K562 (cell line): ENCODE data around the gene CXCR5. TPM values are rescaled to one million over a fixed set of nuclear protein-coding genes. Genes with fewer than 3 reads are reported as not detected.

Source experiments
- ATAC-seq: fragments of 200-7000 bp; cut with Tn5 transposase; 3 replicates; pipeline ENCODE4 v1.9.1; 2020; ENCODE audit warnings: moderate library complexity
- Bru-seq: library from RNA; stranded (reverse); fragments of 400-500 nt; gene quantifications from one replicate; lab custom pipeline; 2021; lab: Mats Ljungman, UMichigan
- BruChase-seq, 2 experiments: library from RNA; stranded (reverse); fragments of 400-500 nt; gene quantifications; one replicate each; lab custom pipeline; 2021; lab: Mats Ljungman, UMichigan
- BruUV-seq: library from RNA; stranded (reverse); fragments of 400-500 nt; replicated peaks from 2 replicates; lab custom pipeline; 2021; lab: Mats Ljungman, UMichigan
- CTCF ChIA-PET: fragments of 300-600 bp; formaldehyde crosslinking; extraction: SDS; loops from one replicate; lab custom pipeline; 2021; ENCODE audit warnings: low intra/inter-chr PET ratio; lab: Yijun Ruan, JAX
- POLR2A ChIA-PET: fragments of 300-600, 350-650 bp; sonication (Branson Sonifier 250); formaldehyde crosslinking; extraction: SDS; loops from one replicate; lab custom pipeline; 2021; ENCODE audit warnings: antibody characterized with exemption, inconsistent platforms; lab: Yijun Ruan, JAX
- DNase-seq, 4 experiments: peaks; one replicate each; pipeline versions ENCODE4 v3.0.0 to v3.0.0-alpha.2; 2011 to 2018; ENCODE audit warnings: low spot score in 3 of 4, mixed read lengths in 3 of 4; ENCODE audit errors: extremely low read depth in 1 of 4
- FAIRE-seq: peaks from 2 replicates; lab custom pipeline; 2011; peaks lifted over from hg19 to GRCh38; lab: Jason Lieb, UNC
- H2AFZ ChIP-seq: 2 replicates; pipeline ENCODE4 v1.6.0; 2011; ENCODE audit warnings: low read depth, low read length, control low read depth, inconsistent platforms
- H3K27ac ChIP-seq: fragments of 200-600 bp; 3 replicates; pipeline ENCODE4 v1.8.0; 2011; ENCODE audit warnings: low read depth, mild to moderate bottlenecking, control low read depth, inconsistent platforms, low read length, moderate library complexity, mixed read lengths; ENCODE audit errors: extremely low read depth
- H3K27me3 ChIP-seq, 2 experiments: fragments of 300-600 bp in 1 of 2; 2 replicates in 1 of 2; 3 replicates in 1 of 2; pipeline versions ENCODE4 v1.6.0 to v1.8.0; 2011; ENCODE audit warnings: inconsistent platforms in 2 of 2, low read length in 2 of 2, mild to moderate bottlenecking in 1 of 2, mixed read lengths in 1 of 2, moderate library complexity in 1 of 2; ENCODE audit not compliant: control insufficient read depth in 2 of 2, insufficient read depth in 2 of 2
- H3K36me3 ChIP-seq: fragments of 300-600 bp; 3 replicates; pipeline ENCODE4 v1.8.0; 2011; ENCODE audit warnings: mild to moderate bottlenecking, low read length, inconsistent platforms; ENCODE audit not compliant: control insufficient read depth, insufficient read depth
- H3K4me1 ChIP-seq, 2 experiments: fragments of 200-600 bp in 1 of 2; replicated peaks in 1 of 2; 2 replicates in 1 of 2; 3 replicates in 1 of 2; pipeline versions ENCODE4 v1.5.1 to v1.8.0; 2011; ENCODE audit warnings: inconsistent platforms in 2 of 2, low read length in 2 of 2, mild to moderate bottlenecking in 1 of 2, mixed read lengths in 1 of 2, moderate library complexity in 1 of 2; ENCODE audit not compliant: control insufficient read depth in 2 of 2, insufficient read depth in 2 of 2
- H3K4me2 ChIP-seq: 2 replicates; pipeline ENCODE4 v1.6.1; 2011; ENCODE audit warnings: low read length, control low read depth, inconsistent platforms, mixed read lengths; ENCODE audit not compliant: insufficient read depth
- H3K4me3 ChIP-seq: fragments of 200-600 bp; sonication (generic), shearing (Covaris generic); 2 replicates; pipeline ENCODE4 v1.5.1; 2016; ENCODE audit warnings: control low read depth, inconsistent platforms
- H3K79me2 ChIP-seq: fragments of 200-600 bp; 3 replicates; pipeline ENCODE4 v1.8.0; 2011; ENCODE audit warnings: low read length, inconsistent platforms; ENCODE audit not compliant: control insufficient read depth, insufficient read depth
- H3K9ac ChIP-seq, 2 experiments: 2 replicates each; pipeline versions ENCODE4 v1.6.0 to v1.6.1; 2011; ENCODE audit warnings: low read depth in 2 of 2, low read length in 2 of 2, control low read depth in 1 of 2, inconsistent platforms in 1 of 2, mild to moderate bottlenecking in 1 of 2, mixed read lengths in 1 of 2; ENCODE audit not compliant: insufficient read depth in 1 of 2
- H3K9me1 ChIP-seq: one replicate; pipeline ENCODE4 v1.6.0; 2011; ENCODE audit warnings: inconsistent platforms, mild to moderate bottlenecking, low read length, moderate library complexity; ENCODE audit not compliant: control insufficient read depth, insufficient read depth
- H3K9me3 ChIP-seq: replicated peaks from 2 replicates; pipeline ENCODE4 v1.5.1; 2011; ENCODE audit warnings: low read depth, low read length, inconsistent platforms; ENCODE audit not compliant: control insufficient read depth, insufficient read depth
- H4K20me1 ChIP-seq: replicated peaks from 2 replicates; pipeline ENCODE4 v1.6.1; 2011; ENCODE audit warnings: low read length, inconsistent platforms, mixed read lengths; ENCODE audit not compliant: control insufficient read depth, insufficient read depth
- CREB5 ChIP-seq: fragments of 250-450 bp; sonication (Bioruptor Pico); IDR thresholded peaks from 2 replicates; pipeline ENCODE4 v1.5.0; 2020; ENCODE audit warnings: mild to moderate bottlenecking
- ESRRB ChIP-seq: fragments of 250-450 bp; sonication (Bioruptor Pico); IDR thresholded peaks from 2 replicates; pipeline ENCODE4 v1.5.0; 2020; ENCODE audit warnings: mild to moderate bottlenecking, moderate library complexity, borderline replicate concordance
- FOSL1 ChIP-seq: fragments of 200-800 bp; sonication (Bioruptor generic); conservative IDR thresholded peaks from 2 replicates; pipeline ENCODE4 v1.6.1; 2016; ENCODE audit warnings: missing genetic modification characterization, missing compliant biosample characterization
- JUN ChIP-seq, 2 experiments: sonication (generic) in 1 of 2; formaldehyde crosslinking in 1 of 2; IDR thresholded peaks; 2 replicates each; pipeline versions ENCODE4 v1.6.1 to v1.8.0; 2012 to 2022; ENCODE audit warnings: borderline replicate concordance in 2 of 2, mild to moderate bottlenecking in 2 of 2, improper control_type of control experiment in 1 of 2, low read depth in 1 of 2, low read length in 1 of 2, missing genetic modification reagents in 1 of 2
- MCM7 ChIP-seq, 2 experiments: fragments of 450-650 bp; IDR thresholded peaks; 2 replicates each; pipeline ENCODE4 v1.6.1; 2016 to 2018
- MECOM ChIP-seq: fragments of 250-450 bp; sonication (Bioruptor Pico); IDR thresholded peaks from 2 replicates; pipeline ENCODE4 v1.8.0; 2022; ENCODE audit warnings: inconsistent platforms
- MXD1 ChIP-seq: fragments of 250-450 bp; sonication (Bioruptor Pico); IDR thresholded peaks from 2 replicates; pipeline ENCODE4 v1.8.0; 2021; ENCODE audit warnings: borderline replicate concordance, mild to moderate bottlenecking, moderate library complexity; ENCODE audit not compliant: poor library complexity, severe bottlenecking
- PRPF4 ChIP-seq: fragments of 200-400 bp; formaldehyde crosslinking; IDR thresholded peaks from one replicate; pipeline ENCODE4 v1.6.1; 2017; ENCODE audit warnings: low read length, low read depth, mild to moderate bottlenecking; ENCODE audit not compliant: insufficient read depth, poor library complexity, severe bottlenecking
- ZBTB33 ChIP-seq: sonication (generic); formaldehyde crosslinking; IDR thresholded peaks from 2 replicates; pipeline ENCODE4 v1.8.1; 2023; ENCODE audit warnings: mild to moderate bottlenecking, missing genetic modification reagents
- ZNF445 ChIP-seq: fragments of 250-450 bp; sonication (Bioruptor Pico); IDR thresholded peaks from 2 replicates; pipeline ENCODE4 v1.4.0; 2020; ENCODE audit warnings: low read depth, mild to moderate bottlenecking, moderate library complexity
- ZNF551 ChIP-seq: fragments of 250-450 bp; sonication (Bioruptor Pico); IDR thresholded peaks from 2 replicates; pipeline ENCODE4 v1.5.0; 2021; ENCODE audit warnings: mild to moderate bottlenecking, moderate library complexity
- ZNF77 ChIP-seq: fragments of 250-450 bp; sonication (Bioruptor Pico); IDR thresholded peaks from 2 replicates; pipeline ENCODE4 v1.5.0; 2020
- ZNF79 ChIP-seq: fragments of 250-450 bp; sonication (Bioruptor Pico); IDR thresholded peaks from 2 replicates; pipeline ENCODE4 v1.4.0; 2020; ENCODE audit warnings: low read depth, mild to moderate bottlenecking, moderate library complexity
- WGBS: fragments of 100-300 bp; shearing (Covaris generic); methylation state at CpG from one replicate; pipeline ENCODE4 v1.1.6; 2016; ENCODE audit warnings: low coverage, mixed read lengths; ENCODE audit not compliant: insufficient coverage; ENCODE audit errors: missing lambda C conversion rate; 5-methylcytosine and 5-hydroxymethylcytosine counted together
- in situ Hi-C: fragments of 300-500 bp; cut with MboI; formaldehyde crosslinking; loops from 4 replicates; pipeline ENCODE4 v1.15.0; 2018; ENCODE audit warnings: inconsistent platforms, mixed read lengths
- intact Hi-C: fragments of 100-400 bp; cut with micrococcal nuclease; formaldehyde crosslinking; loops from 2 replicates; pipeline ENCODE4 v1.14.2; 2022
- long read RNA-seq, 3 experiments: library from polyadenylated mRNA in 2 of 3; library from RNA in 1 of 3; unstranded in 2 of 3; stranded (forward) in 1 of 3; transcript quantifications; one replicate each; pipeline ENCODE4 v2.0.0, GENCODE V29; 2019 to 2022
- polyA minus RNA-seq, 3 experiments: library from RNA; depleted of rRNA, polyadenylated mRNA; stranded (reverse); fragments of >200 nt; gene quantifications; 2 replicates each; pipeline ENCODE4 v1.2.3, GENCODE V29; 2011
- polyA plus RNA-seq, 8 experiments: library from polyadenylated mRNA; depleted of rRNA in 4 of 8; stranded (reverse) in 5 of 8; unstranded in 3 of 8; fragments of >200 nt; fragmentation: Nextera tagmentation in 2 of 8; fragmentation: Illumina TruSeq in 1 of 8; extraction: Ambion mirVana in 2 of 8; extraction: Trizol in 1 of 8; gene quantifications; 2 replicates each; pipeline versions ENCODE4 v1.2.1 to v1.2.3, GENCODE V29; 2011 to 2014; ENCODE audit warnings: inconsistent platforms in 1 of 8, missing spikeins in 1 of 8
- total RNA-seq, 7 experiments: library from RNA; depleted of rRNA in 6 of 7; stranded (reverse); fragments of >200 nt in 6 of 7; fragmentation: Illumina TruSeq in 2 of 7; extraction: Trizol in 2 of 7; gene quantifications; 2 replicates each; pipeline versions ENCODE4 v1.2.1 to v1.2.3, GENCODE V29; 2011 to 2021; ENCODE audit warnings: low replicate concordance in 1 of 7

Gene CXCR5
- not detected in 2 replicates for total RNA-seq (2011; cell fraction: chromatin; rRNA removed; ENCODE audit: low replicate concordance)
- total RNA-seq (2011; cell fraction: nucleolus; rRNA removed): not detected in 2 replicates
- total RNA-seq (2011; cell fraction: nucleoplasm; rRNA removed): not detected in 2 replicates
- not detected in 2 replicates for total RNA-seq (2014; rRNA removed)
- total RNA-seq (2014; rRNA removed; fragmentation: Illumina TruSeq; extraction: Trizol): not detected in 2 replicates
- total RNA-seq (2015; rRNA removed; fragmentation: Illumina TruSeq; extraction: Trizol): not detected in 2 replicates
- total RNA-seq (2021): 0.04 TPM in 1 of 2 replicates, not detected in the other
- polyA plus RNA-seq (2011; rRNA removed): not detected in 2 replicates
- 0.03 TPM in 1 of 2 replicates, not detected in the other for polyA plus RNA-seq (2011; cell fraction: cytosol; rRNA removed)
- not detected in 2 replicates for polyA plus RNA-seq (2011; cell fraction: nucleus; rRNA removed)
- not detected in 2 replicates for polyA plus RNA-seq (2012)
- not detected in 2 replicates for polyA plus RNA-seq (2014; fragmentation: Illumina TruSeq; extraction: Trizol)
- under 1 TPM; 0.03 to 0.06 TPM for polyA plus RNA-seq (2014; fragmentation: Nextera tagmentation; extraction: Ambion mirVana)
- polyA plus RNA-seq (2014; rRNA removed): not detected in 2 replicates
- polyA minus RNA-seq (2011; rRNA and poly(A)+ RNA removed): not detected in 2 replicates
- not detected in 2 replicates for polyA minus RNA-seq (2011; cell fraction: cytosol; rRNA and poly(A)+ RNA removed)
- polyA minus RNA-seq (2011; cell fraction: nucleus; rRNA and poly(A)+ RNA removed): not detected in 2 replicates
- Bru-seq, nascent RNA: percentile 16 among the genes with signal in this experiment
- not detected for BruChase-seq, experiment 1, labeled RNA remaining after a 2-hour chase
- not detected for BruChase-seq, experiment 2, labeled RNA remaining after a 6-hour chase
- long read RNA-seq, experiment 1, partial matches to known transcripts: 0 of 1 reads
- long read RNA-seq, experiment 1, other reads (novel, unspliced or antisense): 1 of 1 reads
- long read RNA-seq, experiment 2: 0 reads
- long read RNA-seq, experiment 3: 0 reads

GRCh38 chr11:118883368-118884071 lies at the start of gene CXCR5:
Gene CXCR5 (plus strand): TSS chr11:118883892. CDS start chr11:118883942, 50 bp downstream.
- no peaks in the 10 kb centered on the region for H3K9me1 ChIP-seq
- ChIA-PET CTCF (no interaction called here), POLR2A (interaction anchor here (0.8 to 1.6 kb wide), 7 partner anchors 14 to 94 kb away, joined by 3 to 5 read pairs (median 3); no protein-coding TSS in a partner anchor)
- in situ Hi-C loops: no loop called here
- FAIRE-seq: no peak
- no peak for ATAC-seq
- intact Hi-C loops: no loop called here
- H4K20me1 ChIP-seq: no peaks in the 10 kb centered on the region
- H3K4me3 ChIP-seq: no peak within 1 kb of the TSS
- H2AFZ ChIP-seq: no peak within 1 kb of the TSS
- BruUV-seq: no TSS peak
- H3K9me3 ChIP-seq: no peaks in the 10 kb centered on the region
- H3K4me2 ChIP-seq: no peak within 1 kb of the TSS
- no peaks in the 10 kb centered on the region for H3K79me2 ChIP-seq
- H3K27me3 ChIP-seq: no peaks in the 10 kb centered on the region
- 39% methylated on average over 14 of the region's 16 CpGs for WGBS
- H3K27ac ChIP-seq: no peak within 1 kb of the TSS
- H3K9ac ChIP-seq: peak within 1 kb of the TSS in 1 of 2 experiments; percentile 65; a peak in 1 of 4 replicates
- no peaks in the 10 kb centered on the region for H3K36me3 ChIP-seq
- peaks cover 22 to 33% of the 10 kb centered on the region in 2 experiments for H3K4me1 ChIP-seq
- no peak for DNase-seq
- TF ChIP-seq ESRRB (CRISPR knock-in tag) (no peak), FOSL1 (tag) (peak; percentile 35; the same call in 1 of the 2 replicates), ZNF77 (CRISPR knock-in tag) (no peak), MXD1 (CRISPR knock-in tag) (no peak), JUN (IDR thresholded peaks at IDR 0.05; ENCODE audit: borderline replicate concordance, low read depth, low read length) (no peak), JUN (CRISPR knock-in tag; IDR thresholded peaks at IDR 0.05; ENCODE audit: borderline replicate concordance) (no peak), MECOM (no peak), PRPF4 (no peak), ZBTB33 (CRISPR knock-in tag) (peak; percentile 71), CREB5 (CRISPR knock-in tag) (no peak), ZNF79 (no peak), ZNF551 (CRISPR knock-in tag) (no peak), ZNF445 (CRISPR knock-in tag) (no peak), MCM7 (IDR thresholded peaks at IDR 0.05) (no peak)
